GM21529 (cell line): ENCODE data around the gene PDGFB.

Experiments used
- ATAC-seq: cut with Tn5 transposase; IDR thresholded peaks from one replicate; pipeline ENCODE4 v1.9.1; 2021; ENCODE audit not compliant: unreplicated experiment

PDGFB gene

DNA sequence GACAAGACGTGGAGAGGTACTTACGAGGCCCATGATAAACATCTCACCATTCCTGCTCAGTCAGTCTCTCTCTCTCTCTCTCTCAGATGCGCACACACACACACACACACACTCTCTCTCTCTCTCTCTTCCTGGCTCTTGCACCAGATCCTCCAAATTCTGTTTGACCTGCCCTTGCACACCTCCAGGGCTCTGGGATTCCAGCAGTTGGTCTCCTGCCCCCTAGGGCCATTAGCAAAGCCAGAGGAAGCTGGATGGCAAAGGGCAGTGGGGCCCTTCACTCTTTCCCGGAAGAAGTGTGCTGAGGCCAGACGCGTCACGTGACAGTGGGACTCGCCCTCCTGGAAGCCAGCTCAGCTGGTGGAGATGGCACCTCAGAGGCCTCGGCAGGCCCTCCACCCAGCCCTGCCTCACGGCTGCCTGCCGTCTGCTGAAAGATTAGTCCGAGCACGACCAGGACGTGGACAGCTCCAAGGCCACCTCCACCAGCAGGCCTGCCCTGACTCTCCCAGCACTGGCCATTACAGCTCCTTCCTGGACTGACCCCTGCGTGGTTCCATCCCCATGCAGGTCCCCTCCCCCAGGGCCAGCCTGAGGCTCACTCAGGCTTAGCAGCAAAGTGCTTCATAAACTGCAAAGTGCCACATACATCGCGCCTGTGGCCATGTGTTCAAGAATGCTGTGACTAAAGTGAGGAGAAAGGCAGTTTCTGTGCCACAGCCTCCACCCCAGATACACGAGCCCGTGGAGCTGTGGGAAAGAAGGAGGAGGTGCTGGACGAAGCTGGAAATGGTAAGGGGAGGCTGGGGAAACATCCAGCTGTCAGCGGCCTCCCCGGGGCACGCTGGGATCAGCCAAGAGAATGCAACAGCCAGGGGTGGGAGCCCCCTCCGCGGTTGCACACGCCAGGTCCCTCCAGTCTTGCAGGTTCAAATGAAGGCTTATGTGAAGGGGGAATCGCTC, 3.7 kb downstream of the PDGFB start:
- no peak for ATAC-seq

DNA sequence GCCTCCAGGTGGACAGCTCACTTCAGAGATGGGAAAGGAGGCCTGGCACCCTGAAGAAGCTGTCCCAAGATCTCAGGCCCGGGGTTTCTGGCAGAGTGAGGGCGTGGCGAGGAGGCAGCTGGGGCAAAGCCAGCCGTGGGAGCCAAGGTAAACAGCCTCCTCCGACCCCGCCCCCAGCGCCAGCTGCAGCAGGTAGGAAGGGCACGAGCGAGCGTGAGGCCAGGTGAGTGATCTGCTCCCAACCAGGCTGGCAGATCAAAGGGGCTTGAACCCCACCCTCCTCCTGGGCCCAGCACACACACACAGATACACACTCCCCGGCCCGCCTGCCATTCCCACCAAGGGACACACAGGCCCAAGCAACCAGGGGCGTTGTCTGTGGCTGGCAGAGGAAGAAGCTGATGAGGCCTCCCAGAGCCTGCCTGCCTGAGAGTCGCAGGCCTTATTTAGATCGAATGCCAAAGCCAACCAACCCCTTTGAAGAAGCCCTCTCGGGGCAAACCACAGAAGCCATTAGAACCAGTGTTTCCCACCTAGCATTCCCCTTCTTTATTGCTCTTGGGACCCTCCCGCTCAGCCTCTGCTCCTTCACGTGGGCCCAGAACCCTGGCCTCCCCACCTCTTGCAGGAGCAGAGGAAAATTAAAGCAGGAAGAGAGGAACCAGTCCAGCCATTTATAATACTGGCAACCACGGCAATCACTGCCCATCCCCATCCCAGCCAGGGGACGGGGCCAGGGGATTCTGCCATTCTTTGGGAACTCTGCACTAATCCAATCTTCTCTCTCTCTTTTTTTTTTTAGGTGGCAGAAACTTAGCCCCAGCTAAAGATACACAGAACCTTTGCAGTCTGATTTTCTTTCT, 5.0 kb downstream of the PDGFB start:
- ATAC-seq = no peak

DNA sequence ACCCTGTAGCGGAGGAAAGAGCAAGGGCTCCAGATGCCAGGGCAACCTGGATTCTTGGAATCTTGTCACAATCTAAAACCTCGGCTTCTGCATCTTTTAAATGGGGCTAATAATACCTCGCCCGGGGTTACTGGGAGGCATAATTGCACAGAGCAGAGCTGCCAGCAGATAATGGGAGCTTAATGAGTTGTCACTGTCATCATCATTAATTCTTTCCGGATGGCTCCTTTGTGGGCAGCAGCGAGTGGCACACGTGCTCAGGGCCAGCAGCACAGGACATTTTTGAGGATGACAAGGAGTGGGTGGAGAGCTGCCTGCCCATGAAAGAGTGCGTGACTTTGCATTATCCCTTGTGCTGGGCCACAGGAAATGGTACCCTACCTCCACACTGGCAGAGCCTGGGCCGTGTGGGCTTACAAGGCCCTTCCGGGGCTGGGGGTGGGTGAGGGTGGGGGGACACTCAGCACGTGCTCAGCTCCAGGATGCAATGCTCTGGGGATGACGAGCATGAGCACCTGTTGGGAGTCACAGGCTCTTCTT, 5.7 kb downstream of the PDGFB start:
- ATAC-seq = no peak

DNA sequence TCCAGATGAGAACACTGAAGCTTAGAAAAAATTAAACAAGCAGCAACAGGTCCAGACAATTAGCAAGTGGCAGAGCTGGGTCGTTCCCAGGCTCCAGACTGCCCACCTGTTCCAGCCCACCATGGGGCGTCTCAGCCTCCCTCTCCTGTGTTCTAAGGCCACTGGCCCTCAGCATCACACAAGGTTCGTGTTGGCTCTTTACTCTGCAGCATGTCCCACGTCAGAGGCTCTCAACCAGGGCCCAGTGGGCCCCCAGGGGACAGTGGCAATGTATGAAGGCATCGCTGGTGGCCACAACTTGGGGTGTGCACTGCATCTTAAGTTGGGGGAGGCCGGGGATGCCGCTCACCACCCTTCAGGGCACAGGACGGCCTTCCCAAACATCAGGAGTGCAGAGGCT, 6.2 kb downstream of the PDGFB start:
- ATAC-seq = no peak

DNA sequence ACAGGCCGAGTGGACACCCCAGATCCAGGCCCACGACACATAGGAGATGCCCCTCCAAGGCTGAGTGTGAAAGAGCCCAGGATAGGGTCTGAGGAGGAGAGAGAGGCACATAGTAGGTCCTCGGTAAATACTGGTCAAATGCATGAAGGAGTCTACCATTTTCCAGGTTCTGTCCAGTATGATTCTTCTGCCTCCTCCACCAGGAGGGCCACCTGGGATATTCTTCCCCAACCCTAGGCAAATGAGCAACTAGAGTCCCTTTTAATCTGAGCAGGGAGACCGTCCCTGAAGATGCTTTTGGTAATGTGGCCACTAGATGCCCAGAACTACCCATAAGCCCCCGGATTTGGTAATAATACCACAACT, 6.7 kb downstream of the PDGFB start:
- ATAC-seq = no peak

DNA sequence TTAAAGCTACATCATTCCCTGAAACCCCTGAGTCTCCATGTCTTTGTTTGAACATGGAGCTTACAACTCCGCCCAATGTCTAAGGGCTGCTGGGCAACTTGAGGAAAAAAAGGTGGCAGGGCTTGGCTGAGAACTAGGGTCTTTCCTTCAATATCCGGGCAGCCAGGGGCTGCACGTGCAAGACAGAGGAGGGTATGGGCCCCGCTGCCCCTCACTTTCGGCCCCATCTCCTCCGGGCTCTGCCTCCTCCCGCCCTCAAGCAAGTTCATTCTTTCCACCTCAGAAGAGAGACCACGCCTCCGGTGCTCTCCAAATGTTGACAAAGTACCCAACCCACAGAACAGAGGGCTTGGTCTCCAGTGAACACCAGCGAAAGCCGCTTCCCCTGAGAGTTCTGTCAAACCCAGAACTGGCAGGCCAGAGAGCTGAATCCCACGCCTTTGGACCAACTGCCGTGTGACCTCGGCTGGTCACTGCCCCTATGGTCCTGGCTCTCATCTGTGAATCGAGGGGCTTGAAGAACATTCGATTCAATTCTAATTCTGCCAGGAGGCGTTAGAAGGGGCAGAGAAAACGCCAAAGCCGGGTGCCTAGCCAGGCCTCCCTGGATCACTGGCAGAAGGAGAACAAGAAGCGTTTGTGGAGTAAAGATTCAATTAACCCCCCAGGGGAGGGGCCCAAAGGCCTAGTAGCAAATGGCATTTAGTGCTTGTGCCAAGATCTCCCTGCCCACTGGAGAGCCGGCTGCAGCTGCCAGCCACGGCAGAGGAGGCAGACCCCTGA, 7.3 kb downstream of the PDGFB start:
- no peak for ATAC-seq

DNA sequence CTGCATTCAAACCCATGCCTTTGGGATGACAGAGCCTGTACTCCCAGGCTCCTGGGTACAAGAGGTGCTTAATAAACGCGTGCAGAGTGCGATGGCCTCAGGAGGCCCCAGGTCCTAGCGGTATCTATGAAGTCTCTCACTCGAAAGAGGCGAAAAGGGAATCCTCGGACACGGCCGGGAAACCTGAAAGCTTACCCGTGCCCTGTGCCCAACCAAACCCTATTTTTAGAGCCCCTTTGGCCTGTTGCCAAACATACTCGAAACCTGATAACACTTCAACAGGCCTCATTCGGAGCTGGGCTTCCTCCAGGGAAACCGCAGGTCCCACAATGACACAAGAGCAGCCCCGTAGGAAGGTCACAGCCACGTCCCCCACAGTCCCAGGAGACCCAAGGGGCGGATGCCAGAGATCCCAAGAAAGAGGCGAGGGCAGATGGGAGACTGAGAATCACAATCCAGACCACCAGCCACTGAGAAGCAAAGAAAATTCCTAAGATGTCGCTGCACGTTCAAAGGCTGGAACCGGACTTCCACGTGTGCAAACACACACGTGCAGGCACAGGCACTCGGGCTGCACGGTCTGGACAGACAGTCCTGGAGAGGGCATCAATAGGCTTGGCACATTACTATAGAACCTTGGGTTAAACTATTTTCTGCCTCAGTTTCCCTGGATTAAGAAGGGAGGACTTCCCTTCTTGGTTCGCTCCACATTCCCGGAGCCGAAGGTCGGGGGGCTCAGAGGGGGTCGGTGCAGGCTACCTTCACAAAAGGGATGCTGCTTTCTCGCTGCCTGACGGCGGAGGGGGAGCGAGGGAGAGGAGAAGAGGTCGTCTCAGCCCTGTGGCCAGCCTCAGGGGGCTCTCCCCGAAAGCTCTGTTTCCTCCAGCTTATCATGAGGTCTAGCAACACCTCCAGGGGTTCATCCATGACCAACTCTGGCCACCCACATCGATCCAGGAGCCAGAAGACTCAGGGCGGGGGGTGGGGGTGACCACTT, 8.2 kb downstream of the PDGFB start:
- peak; percentile 59 for ATAC-seq

DNA sequence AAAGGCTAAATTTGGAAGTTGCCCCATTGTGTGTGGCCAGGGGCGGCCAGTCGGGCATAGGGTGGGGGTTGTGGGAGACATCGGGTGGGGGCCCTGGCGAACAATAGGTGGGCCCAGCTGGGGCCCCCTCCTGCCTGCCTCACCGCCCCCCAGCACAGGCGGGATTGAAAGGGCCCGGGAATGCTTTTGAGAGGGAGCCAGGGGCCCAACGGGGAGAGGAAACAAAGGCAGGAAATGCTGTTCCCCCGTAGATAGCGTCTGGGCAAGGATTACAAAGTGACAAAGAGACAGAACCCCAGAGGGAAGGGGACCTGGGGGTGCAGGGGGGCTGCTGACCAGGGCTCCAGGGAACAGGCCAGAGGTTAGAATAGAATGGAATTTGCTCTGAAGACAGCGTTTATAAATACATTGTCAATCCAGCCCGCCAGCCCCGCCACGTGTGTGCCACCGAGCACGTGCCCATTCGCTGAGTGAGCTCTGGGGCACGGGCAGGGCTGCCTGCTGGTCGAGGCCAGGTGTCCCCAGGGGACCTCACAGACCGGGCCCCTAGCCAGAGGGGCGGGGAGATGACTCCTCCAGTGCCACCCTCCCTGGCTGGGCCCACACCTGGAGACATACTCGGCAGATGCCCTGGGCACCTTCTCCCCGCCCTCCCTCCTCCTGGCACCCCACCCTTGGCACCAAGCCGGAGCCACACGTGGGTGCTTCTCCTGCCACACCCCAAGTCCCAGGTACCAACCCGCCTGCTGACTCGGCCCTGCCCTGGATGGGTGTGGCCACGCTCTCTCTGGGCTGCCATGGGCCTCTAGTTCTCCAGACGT, 9.7 kb downstream of the PDGFB start:
- ATAC-seq = no peak

DNA sequence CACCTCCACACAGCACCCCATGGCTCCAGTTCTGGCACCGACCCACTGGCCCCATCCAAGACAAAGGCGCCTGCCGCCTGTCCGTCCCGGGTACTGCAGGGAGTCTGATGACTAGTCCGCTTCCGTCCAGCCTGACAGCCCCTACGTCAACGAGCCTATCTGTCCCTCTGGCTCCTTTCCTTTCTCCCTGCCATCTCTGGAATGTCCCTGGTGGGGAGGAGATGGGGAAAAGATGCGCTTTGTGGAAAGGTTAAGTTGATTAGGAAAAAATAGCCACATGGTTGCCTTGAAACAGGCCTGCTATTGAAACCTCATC, 10.4 kb downstream of the PDGFB start:
- ATAC-seq = no peak

DNA sequence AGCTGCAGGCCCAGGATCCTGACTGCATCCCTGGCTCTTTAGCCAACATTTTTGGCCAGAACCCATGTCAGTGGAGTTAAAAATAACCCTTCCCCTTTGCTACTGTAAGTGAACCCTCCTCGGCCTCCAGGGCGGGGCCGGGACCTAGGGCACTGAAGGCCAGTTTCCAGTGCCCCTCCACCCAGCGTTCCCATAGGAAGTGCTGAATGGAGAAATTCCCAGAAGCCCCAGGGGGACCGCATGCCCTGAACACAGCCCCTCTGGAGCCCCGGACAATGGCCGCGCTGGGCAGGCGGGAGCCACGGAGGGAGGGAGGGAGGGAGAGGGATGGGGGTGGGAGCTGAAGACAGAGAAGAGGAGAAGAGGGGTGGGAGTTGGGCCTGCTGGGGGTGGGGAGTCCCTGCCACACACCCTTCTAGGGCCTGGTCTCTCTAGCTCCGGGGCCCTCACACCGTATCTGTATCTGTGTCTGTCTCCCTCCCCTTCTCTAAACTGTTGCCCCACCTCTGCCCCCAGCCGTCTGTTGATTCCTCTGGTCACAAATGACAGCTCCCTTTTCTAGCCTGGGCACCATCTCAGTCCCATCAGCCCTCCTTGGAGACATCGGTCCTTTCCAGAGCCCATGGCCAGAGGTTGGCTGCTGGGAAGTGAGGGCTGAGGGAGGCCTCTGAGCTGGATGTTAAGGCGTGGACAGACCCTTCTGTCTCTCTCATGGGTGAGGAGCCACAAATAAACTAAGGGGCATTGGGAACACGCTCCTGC, 10.9 kb downstream of the PDGFB start:
- no peak for ATAC-seq

DNA sequence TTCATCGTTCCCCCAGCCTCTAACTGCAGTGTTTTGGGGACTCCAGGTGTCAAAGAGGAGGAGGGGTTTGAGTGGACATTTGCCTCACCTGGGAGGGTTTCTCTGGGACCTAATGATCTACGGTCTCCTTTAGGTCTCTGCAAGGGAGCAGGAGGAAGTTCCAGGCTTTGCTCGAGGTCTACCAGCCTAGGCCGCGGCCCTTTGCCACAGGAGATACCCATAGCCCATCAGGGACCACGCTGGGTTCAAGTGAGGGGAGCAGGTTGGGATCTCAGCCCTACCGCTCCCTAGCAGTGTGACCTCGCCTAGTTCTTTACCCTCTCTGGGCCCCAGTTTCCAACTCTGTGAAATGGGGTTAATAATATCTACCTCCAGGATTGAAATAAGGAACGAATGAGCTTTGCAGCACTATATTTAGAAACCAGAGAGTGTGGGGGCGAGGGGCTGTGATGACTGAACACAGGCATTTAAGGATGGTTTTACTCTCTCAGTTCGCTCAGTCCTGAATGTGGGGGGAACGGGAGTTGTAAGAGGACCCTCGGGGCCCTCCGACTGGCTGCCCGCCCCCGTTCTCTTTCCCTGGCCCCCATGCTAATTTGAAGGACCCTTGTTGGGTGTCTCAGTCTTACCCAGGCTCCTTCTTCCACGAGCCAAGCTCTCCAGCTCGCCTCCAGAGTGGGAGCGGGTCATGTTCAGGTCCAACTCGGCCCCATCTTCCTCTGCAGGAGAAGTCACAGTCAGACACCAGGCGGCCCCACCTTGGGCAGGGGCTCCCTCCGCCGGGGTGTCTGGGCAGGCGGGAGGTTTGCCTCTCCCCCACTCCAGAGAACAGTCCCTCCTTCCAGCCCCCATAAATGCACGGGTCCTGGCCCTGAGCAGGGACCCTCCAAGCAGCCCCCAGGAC, 11.7 kb downstream of the PDGFB start:
- ATAC-seq = no peak

DNA sequence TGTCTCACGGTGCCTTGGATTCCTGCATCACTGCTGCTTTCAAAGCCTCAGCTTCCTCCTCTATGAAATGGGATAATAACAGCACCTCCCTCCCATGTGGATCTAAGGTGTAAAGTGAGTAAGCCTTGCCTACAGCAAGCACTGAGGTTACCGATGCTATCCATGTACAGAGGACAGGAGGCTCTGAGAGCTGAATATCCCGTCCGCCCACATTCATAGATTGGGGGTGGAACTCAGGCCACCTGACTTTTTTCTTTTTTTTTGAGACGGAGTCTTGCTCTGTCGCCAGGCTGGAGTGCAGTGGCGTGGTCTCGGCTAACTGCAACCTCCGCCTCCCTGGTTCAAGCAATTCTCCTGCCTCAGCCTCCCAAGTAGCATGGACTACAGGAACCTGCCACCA, 12.5 kb downstream of the PDGFB start:
- no peak for ATAC-seq

DNA sequence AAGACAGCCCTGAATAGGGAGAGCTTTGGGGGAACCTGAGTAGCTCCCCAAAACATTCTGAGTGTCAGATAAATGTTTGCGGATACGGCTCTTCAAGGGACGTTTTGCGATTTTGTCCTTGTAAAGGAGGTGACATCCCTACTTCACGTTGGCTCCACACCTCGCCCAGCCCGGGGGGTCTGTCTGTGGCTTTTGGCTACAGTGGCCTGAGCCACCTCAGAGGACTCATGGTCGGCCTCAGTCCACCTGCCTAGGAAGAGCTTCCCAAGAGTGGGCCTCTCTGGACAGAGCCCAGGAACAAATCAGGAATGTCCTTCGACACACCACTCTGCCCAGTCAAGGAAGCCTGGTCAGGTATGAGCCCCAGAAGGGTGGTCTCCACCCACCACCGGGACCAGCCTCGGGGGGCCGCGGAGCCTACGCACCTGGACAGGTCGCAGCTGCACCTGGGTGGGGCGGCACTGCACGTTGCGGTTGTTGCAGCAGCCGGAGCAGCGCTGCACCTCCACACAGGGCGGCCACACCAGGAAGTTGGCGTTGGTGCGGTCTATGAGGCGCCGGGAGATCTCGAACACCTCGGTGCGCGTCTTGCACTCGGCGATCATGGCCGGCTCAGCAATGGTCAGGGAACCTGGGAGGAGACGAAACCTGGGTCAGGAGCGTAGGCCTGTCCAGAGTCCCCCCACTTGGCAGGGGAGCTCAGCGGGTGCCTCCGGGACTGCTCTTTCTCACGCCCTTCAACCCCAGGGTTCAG, 13.4 kb downstream of the PDGFB start:
- no peak for ATAC-seq

DNA sequence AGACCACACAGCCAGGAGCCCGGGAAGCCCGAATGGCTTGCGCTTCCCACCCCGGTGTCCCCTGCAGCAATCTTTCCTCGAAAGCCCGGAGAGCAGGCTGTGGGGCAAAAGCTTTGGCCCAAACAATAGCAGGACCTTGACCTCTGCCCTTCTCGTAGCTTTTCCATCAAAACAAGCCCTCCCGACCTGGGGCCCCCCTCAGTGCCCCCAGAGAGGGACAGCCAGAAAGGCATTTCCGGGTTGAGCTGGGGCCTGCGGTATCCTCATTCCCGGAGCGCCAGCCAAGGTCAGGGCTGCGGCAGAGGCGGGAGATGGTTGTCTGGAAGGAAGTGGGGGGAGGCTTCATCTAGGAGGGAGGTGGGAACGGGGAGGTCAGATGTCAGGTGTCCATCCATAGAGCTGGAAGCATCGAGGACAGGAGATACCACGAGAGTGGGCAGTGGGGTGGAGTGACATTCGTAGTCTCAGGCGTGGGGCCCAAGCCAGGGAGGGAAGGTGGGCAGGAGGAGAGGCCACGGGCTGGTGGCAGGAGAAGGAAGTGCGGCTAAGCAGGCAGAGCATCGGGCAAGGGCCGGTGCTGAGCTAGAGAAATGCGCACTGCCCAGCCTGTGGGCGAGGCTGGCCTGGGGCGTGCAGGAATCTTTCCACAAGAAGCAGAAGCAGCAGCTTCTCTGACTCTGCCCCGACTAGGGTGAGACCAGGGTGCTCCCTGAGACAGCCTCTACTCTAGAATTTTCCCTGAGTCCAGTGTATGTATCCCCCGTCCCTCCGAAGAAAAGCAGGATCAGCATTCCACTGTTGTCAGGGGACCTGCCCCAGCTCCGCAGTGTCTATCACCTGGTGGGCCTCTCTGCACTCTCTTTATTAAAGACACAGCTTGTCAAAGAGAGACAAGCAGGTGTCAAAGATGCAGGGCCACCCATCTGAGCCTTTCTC, 14.3 kb downstream of the PDGFB start:
- ATAC-seq = no peak

DNA sequence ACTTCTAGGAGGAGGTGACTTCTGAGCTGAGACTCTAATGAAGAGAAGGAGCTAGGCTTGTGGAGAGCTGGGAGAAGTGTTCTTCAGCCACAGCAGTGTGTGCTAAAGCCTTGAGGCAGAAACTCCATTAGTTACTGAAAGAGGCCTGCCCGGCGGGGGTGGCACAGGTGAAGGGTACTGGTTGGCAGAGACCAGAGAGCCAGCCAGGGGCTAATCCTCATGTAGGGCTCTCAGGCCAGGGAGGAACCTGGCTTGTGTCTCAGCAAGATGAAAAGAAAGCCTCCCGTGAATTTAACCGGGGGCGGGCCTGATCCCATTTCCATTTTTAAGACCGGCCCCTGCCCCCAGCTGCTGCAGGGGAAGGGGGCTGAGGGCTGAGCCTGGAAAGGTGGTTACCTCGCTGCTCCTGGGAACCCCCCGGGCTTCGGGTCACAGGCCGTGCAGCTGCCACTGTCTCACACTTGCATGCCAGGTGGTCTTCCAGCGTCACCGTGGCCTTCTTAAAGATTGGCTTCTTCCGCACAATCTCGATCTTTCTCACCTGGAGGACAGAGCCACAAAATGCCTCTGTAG, 15.0 kb downstream of the PDGFB start:
- no peak for ATAC-seq
